ENCODE measurements around the gene HMCN1.

- TF ChIP-seq POLR2A (IDR thresholded peaks at IDR 0.05) (no peak), CTCF (IDR thresholded peaks at IDR 0.05) (no peak)
Measured at GRCh38 chr1:186086583-186086982, 352.4 kb downstream of the HMCN1 start.

All from lower leg skin (tissue), 3 donors.